Activated T-cell treated with anti-CD3 and anti-CD28 coated beads, Interleukin-2, amount 50 U/mL, for 4 hours (primary cell): ENCODE data around the gene SKIDA1. TPM values are rescaled to one million over a fixed set of nuclear protein-coding genes. Genes with fewer than 3 reads are reported as not detected.
"Not testable (repeated sequence)": the region's sequence is repeated elsewhere in the genome, so short reads cannot be mapped to it uniquely, and the experiment has no call there.

Source experiments
- ATAC-seq, 2 donors: fragments of 200-7000 bp; cut with Tn5 transposase; one replicate each; pipeline ENCODE4 v1.10.0; 2021
- DNase-seq: peaks from one replicate; pipeline ENCODE4 v3.0.0-alpha.2; 2020
- H3K27me3 Mint-ChIP-seq: one replicate; pipeline ENCODE4 v1.8.0; 2021; ENCODE audit warnings: low read depth, mixed read lengths
- H3K36me3 Mint-ChIP-seq: one replicate; pipeline ENCODE4 v1.8.0; 2022; ENCODE audit warnings: mixed read lengths; ENCODE audit not compliant: insufficient read depth
- H3K4me1 Mint-ChIP-seq: one replicate; pipeline ENCODE4 v1.8.0; 2021; ENCODE audit warnings: low read depth, mixed read lengths
- H3K4me3 Mint-ChIP-seq: one replicate; pipeline ENCODE4 v1.8.0; 2021; ENCODE audit warnings: mild to moderate bottlenecking, moderate library complexity, mixed read lengths
- H3K9me3 Mint-ChIP-seq: one replicate; pipeline ENCODE4 v1.8.0; 2021; ENCODE audit warnings: mixed read lengths
- total RNA-seq, 3 donors: library from RNA; stranded (reverse); gene quantifications; one replicate each; pipeline ENCODE4 v1.2.1, GENCODE V29; 2021

SKIDA1 gene
- total RNA-seq, result not detected

DNA sequence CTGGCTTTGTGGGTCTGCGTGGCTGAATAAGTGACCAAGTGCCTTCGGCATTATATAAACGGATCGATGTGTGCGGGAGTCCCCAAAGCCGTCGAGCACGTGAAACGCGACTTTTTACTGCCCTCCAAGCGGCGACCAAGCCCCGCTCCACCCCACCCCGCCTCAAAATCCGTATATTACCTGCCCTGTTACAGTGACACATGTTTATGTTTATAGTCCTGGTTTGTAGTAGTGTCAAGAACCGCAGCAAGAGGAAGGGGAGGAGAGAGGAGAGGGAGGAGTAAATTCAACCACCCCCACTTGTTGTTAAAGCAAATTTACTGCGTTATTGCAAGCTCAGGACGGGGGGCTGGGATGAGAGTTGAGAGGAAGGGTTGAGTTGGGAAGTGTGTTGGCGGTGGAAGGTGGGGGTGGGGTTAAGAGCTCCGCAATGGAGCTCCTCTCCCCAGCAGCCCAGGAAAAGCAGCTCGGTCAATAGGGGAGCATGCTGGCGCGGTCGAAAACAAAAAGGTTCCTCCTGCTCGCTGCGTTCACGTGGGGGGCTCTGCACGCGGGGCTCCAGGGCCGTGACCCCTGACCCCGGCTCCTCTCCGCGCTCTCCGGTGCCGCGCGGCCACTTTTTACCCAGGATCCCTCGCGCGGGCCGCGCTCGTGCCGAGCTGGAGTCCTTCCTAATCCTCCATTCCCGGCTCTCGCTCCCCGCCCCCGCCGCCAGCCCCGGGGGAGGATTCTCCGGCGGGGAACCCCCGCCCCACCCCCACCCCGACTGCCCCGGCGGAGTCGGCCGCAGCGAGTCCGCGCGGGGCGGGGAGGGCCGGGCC lies at the start of gene SKIDA1:
SKIDA1 (minus strand) TSS at position 316 of the 821 bp plus-strand sequence. CDS start 7,860 bp downstream, outside the sequence.
- ATAC-seq (peak; percentile 69), DNase-seq (peak; percentile 49)
- Mint-ChIP-seq H3K27me3 (peaks cover 38% of the 10 kb centered on the region), H3K4me1 (peaks cover 35% of the 10 kb centered on the region), H3K4me3 (peak within 1 kb of the TSS; percentile 89), H3K9me3 (no peaks in the 10 kb centered on the region), H3K36me3 (no peaks in the 10 kb centered on the region)

DNA sequence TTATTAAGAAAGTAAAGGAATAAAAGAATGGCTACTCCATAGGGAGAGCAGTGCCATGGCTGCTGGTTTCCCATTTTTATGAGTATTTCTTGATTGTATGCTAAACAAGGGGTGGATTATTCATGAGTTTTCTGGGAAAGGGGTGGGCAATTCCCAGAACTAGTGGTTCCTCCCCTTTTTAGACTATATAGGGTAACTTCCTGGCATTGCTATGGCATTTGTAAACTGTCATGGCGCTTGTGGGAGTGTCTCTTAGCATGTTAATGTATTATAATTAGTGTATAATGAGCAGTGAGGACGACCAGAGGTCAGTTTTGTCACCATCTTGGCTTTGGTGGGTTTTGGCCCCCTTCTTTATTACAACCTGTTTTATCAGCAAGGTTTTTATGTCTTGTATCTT lies 49.0 kb upstream of the SKIDA1 start:
- peaks cover 24% of the 10 kb centered on the region for H3K36me3 Mint-ChIP-seq
- peaks cover 46% of the 10 kb centered on the region for H3K4me1 Mint-ChIP-seq
- not testable (repeated sequence) for ATAC-seq, DNase-seq, H3K4me3 Mint-ChIP-seq, H3K27me3 Mint-ChIP-seq, H3K9me3 Mint-ChIP-seq

DNA sequence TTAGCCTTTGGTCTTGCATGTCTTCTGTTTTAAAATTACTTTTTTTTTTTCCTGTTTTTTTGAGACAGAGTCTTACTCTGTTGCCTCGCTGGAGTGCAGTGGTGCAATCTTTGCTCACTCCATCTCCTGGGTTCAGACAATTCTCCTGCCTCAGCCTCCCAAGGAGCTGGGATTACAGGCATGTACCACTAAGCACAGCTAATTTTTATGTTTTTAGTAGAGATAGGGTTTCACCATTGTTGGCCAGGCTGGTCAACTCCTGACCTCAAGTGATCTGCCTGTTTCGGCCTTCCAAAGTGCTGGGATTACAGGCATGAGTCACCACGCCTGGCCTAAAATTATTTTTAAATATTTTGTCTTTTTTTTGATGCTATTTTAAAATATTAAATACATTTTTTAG lies 47.1 kb upstream of the SKIDA1 start:
- H3K4me3 Mint-ChIP-seq, result no peak overlapping the region
- H3K36me3 Mint-ChIP-seq, result peaks cover 28% of the 10 kb centered on the region
- H3K4me1 Mint-ChIP-seq, result peaks cover 40% of the 10 kb centered on the region
- no peaks in the 10 kb centered on the region for H3K27me3 Mint-ChIP-seq
- no peak for DNase-seq
- no peak for ATAC-seq
- H3K9me3 Mint-ChIP-seq, result no peaks in the 10 kb centered on the region

- peaks cover 43% of the 10 kb centered on the region for H3K4me1 Mint-ChIP-seq
- ATAC-seq (no peak), DNase-seq (no peak)
- H3K36me3 Mint-ChIP-seq, result peaks cover 31% of the 10 kb centered on the region
- H3K27me3 Mint-ChIP-seq, result no peaks in the 10 kb centered on the region
- no peaks in the 10 kb centered on the region for H3K9me3 Mint-ChIP-seq
- H3K4me3 Mint-ChIP-seq, result no peak overlapping the region
Measured at GRCh38 chr10:21570761-21571521, 45.5 kb upstream of the SKIDA1 start.

- Mint-ChIP-seq H3K4me1 (peaks cover 14% of the 10 kb centered on the region), H3K36me3 (peaks cover 38% of the 10 kb centered on the region)
- ATAC-seq, DNase-seq, H3K9me3 Mint-ChIP-seq, H3K4me3 Mint-ChIP-seq, H3K27me3 Mint-ChIP-seq: not testable (repeated sequence)
Measured at GRCh38 chr10:21558984-21559383, 33.5 kb upstream of the SKIDA1 start.

GRCh38 chr10:21556527-21556926 lies 31.0 kb upstream of the SKIDA1 start:
- Mint-ChIP-seq H3K36me3 (peaks cover 39% of the 10 kb centered on the region), H3K9me3 (no peaks in the 10 kb centered on the region), H3K4me3 (no peak overlapping the region), H3K27me3 (no peaks in the 10 kb centered on the region), H3K4me1 (peaks cover 17% of the 10 kb centered on the region)
- ATAC-seq, result no peak
- DNase-seq, result no peak

DNA sequence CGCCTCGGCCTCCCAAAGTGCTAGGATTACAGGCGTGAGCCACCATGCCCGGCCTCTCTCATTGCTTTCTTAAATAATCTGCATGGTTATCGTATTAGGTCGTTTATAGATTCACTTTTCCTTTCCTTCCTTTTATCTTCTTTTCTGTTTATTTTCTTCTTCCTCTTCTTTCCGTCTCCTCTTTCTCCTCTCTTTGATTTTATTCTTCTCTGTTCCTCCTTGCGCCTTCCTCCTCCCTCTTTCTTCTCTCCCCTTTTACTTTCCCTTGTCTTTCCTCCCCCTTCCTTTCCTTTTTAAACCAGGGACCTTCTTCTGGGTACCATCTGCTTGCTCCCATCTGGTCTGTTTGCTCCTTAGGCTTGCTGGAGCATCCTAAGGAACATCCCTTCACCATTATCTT lies 27.2 kb upstream of the SKIDA1 start:
- Mint-ChIP-seq H3K9me3 (no peaks in the 10 kb centered on the region), H3K4me3 (no peak overlapping the region), H3K36me3 (peaks cover 38% of the 10 kb centered on the region), H3K4me1 (peaks cover 14% of the 10 kb centered on the region), H3K27me3 (no peaks in the 10 kb centered on the region)
- DNase-seq (no peak), ATAC-seq (no peak)

- Mint-ChIP-seq H3K4me3 (no peak overlapping the region), H3K4me1 (peaks cover 5% of the 10 kb centered on the region), H3K27me3 (no peaks in the 10 kb centered on the region), H3K9me3 (no peaks in the 10 kb centered on the region), H3K36me3 (peaks cover 34% of the 10 kb centered on the region)
- ATAC-seq (no peak), DNase-seq (no peak)
Measured at GRCh38 chr10:21547246-21547645, 21.8 kb upstream of the SKIDA1 start.

GRCh38 chr10:21540701-21541100 lies 15.2 kb upstream of the SKIDA1 start:
- not testable (repeated sequence) for H3K27me3 Mint-ChIP-seq, ATAC-seq, H3K4me1 Mint-ChIP-seq, H3K4me3 Mint-ChIP-seq, DNase-seq, H3K9me3 Mint-ChIP-seq
- peaks cover 38% of the 10 kb centered on the region for H3K36me3 Mint-ChIP-seq

GRCh38 chr10:21536874-21537273 lies 11.4 kb upstream of the SKIDA1 start:
- Mint-ChIP-seq H3K4me3 (peak overlapping the region; percentile 35), H3K9me3 (no peaks in the 10 kb centered on the region), H3K4me1 (peaks cover 22% of the 10 kb centered on the region), H3K27me3 (no peaks in the 10 kb centered on the region), H3K36me3 (peaks cover 19% of the 10 kb centered on the region)
- ATAC-seq (no peak), DNase-seq (no peak)

DNA sequence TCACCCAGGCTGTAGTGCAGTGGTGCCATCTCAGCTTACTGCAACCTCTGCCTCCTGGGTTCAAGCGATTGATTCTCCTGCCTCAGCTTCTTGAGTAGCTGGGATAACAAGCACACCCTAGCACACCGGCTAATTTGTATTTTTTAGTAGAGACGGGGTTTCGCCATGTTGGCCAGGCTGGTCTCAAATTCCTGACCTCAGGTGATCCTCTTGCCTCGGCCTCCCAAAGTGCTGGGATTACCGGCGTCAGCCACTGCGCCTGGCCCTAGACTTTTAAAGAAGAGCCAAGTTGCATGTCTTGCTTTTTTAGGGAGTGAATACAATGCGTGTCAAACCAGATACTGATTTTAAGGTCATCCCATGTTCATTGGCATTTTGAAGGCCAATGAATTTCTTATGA lies 10.5 kb upstream of the SKIDA1 start:
- H3K9me3 Mint-ChIP-seq, ATAC-seq, H3K27me3 Mint-ChIP-seq, DNase-seq: not testable (repeated sequence)
- Mint-ChIP-seq H3K4me1 (peaks cover 19% of the 10 kb centered on the region), H3K36me3 (peaks cover 14% of the 10 kb centered on the region), H3K4me3 (peak overlapping the region; percentile 73)

DNA sequence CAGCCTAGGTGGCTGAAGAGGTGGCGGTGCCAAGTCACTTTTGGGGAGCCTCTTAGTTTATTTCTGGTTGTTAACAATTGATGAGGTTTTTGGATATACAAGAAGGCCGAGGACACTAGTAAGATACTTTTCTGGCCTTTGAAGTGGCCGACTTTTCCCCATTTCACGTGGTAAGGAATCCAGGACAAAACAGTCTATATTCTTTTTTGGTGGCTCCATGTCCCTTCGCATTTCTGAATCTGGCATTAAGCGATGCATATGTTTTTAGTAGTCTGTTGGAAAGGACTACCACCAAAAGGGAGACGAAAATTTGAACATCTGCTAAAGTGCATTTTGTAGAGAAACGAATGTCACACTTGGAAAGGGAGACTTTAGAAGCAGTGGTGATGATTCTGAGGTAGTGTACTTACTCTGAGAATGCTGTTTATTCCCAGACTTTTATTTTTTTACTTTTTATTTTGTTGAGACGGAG lies 10.0 kb upstream of the SKIDA1 start:
- no peaks in the 10 kb centered on the region for H3K27me3 Mint-ChIP-seq
- peak overlapping the region; percentile 73 for H3K4me3 Mint-ChIP-seq
- no peaks in the 10 kb centered on the region for H3K9me3 Mint-ChIP-seq
- DNase-seq (no peak), ATAC-seq (no peak)
- H3K4me1 Mint-ChIP-seq, result peaks cover 19% of the 10 kb centered on the region
- H3K36me3 Mint-ChIP-seq, result peaks cover 14% of the 10 kb centered on the region

DNA sequence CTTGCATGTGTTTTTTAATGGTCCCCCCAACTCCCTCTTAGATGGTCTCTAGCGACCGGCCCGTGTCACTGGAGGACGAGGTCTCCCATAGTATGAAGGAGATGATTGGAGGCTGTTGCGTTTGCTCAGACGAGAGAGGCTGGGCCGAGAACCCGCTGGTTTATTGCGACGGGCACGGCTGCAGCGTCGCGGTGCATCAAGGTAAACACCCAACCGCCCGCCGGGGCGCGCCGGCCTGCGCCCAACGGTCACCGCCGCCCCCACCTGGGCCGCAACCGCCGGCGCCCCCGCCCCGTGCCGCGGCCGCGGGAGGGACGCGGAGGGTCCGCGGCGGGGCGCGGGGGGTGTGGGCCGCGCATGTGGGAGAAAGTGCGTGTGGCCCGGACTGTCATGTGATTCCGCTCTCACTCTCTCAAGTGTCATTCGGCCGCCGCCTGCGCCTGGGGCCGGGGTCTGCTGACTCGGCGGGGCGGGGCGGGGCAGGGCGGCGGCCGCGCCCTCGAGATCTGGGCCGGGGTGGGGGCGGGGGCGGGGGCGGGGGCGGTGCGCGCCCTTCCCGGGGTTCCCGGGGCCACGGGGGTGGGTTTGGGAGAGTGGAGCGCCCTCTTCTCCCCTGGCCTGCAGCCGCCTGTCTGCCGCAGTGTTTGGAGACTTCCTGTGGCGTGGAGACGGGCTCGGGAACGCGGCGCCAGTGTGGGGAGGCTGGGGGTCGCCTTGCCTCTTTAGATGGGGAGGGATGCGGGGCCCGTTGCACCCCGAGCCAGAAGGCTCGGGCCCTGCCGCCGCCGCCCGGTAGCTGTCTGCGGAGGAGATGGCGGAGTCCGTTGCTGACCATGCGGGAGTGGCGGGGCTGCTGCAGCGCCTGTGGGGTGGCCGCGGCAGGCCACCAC lies 9.4 kb upstream of the SKIDA1 start:
- Mint-ChIP-seq H3K4me3 (peak overlapping the region; percentile 84), H3K27me3 (no peaks in the 10 kb centered on the region), H3K9me3 (no peaks in the 10 kb centered on the region), H3K36me3 (peaks cover 11% of the 10 kb centered on the region), H3K4me1 (peaks cover 19% of the 10 kb centered on the region)
- ATAC-seq, result peak; percentile 58 to 64
- peak; percentile 26 for DNase-seq

GRCh38 chr10:21534280-21534586 lies 8.8 kb upstream of the SKIDA1 start:
- DNase-seq, result no peak
- H3K4me3 Mint-ChIP-seq, result peak overlapping the region; percentile 84
- peaks cover 7% of the 10 kb centered on the region for H3K36me3 Mint-ChIP-seq
- H3K27me3 Mint-ChIP-seq, result no peaks in the 10 kb centered on the region
- H3K4me1 Mint-ChIP-seq, result peaks cover 19% of the 10 kb centered on the region
- no peak for ATAC-seq
- no peaks in the 10 kb centered on the region for H3K9me3 Mint-ChIP-seq
